A549 (cell line): Measurements from ENCODE around the gene XPC. TPM values are rescaled to one million over a fixed set of nuclear protein-coding genes. Genes with fewer than 3 reads are reported as not detected.
"Not testable (repeated sequence)": the region's sequence is repeated elsewhere in the genome, so short reads cannot be mapped to it uniquely, and the experiment has no call there.

Experiments
- ATAC-seq, 2 experiments: fragments of 200-7000 bp in 1 of 2; fragments of >200 bp in 1 of 2; cut with Nextera tagmentation in 1 of 2; cut with Tn5 transposase in 1 of 2; 3 replicates each; pipeline versions ENCODE4 v1.8.0 to v1.9.1; 2018 to 2020; ENCODE audit warnings: mild to moderate bottlenecking in 1 of 2, moderate library complexity in 1 of 2
- CTCF ChIA-PET: fragments of 300-600 bp; sonication (Branson Sonifier 250); formaldehyde crosslinking; extraction: SDS; loops from one replicate; lab custom pipeline; 2021; ENCODE audit warnings: antibody characterized with exemption, inconsistent platforms; lab: Yijun Ruan, JAX
- POLR2A ChIA-PET: fragments of 350-600 bp; formaldehyde crosslinking; extraction: SDS; loops from one replicate; lab custom pipeline; 2021; ENCODE audit warnings: antibody characterized with exemption, inconsistent platforms; lab: Yijun Ruan, JAX
- DNase-seq, 2 experiments: peaks; one replicate each; pipeline versions ENCODE4 v3.0.0 to v3.0.0-alpha.2; 2011 to 2016; ENCODE audit warnings: low read depth in 1 of 2, low spot score in 1 of 2
- FAIRE-seq: peaks from 2 replicates; lab custom pipeline; 2011; peaks lifted over from hg19 to GRCh38; lab: Jason Lieb, UNC
- H3K27ac ChIP-seq, 2 experiments: fragments of >200 bp; sonication (Bioruptor Twin); formaldehyde crosslinking; 3 replicates each; pipeline ENCODE4 v1.5.1; 2016 to 2017
- H3K4me1 ChIP-seq: fragments of >200 bp; sonication (Bioruptor Twin); formaldehyde crosslinking; 3 replicates; pipeline ENCODE4 v1.6.1; 2016
- H3K4me2 ChIP-seq: fragments of >200 bp; sonication (Bioruptor Twin); formaldehyde crosslinking; 3 replicates; pipeline ENCODE4 v1.6.1; 2016
- H3K4me3 ChIP-seq: fragments of >200 bp; sonication (Bioruptor Twin); formaldehyde crosslinking; 3 replicates; pipeline ENCODE4 v1.5.1; 2016
- H3K9me3 ChIP-seq: fragments of >200 bp; sonication (Bioruptor Twin); formaldehyde crosslinking; 3 replicates; pipeline ENCODE4 v1.6.1; 2016
- ATOH8 ChIP-seq: fragments of 250-450 bp; sonication (Bioruptor Pico); IDR thresholded peaks from 2 replicates; pipeline ENCODE4 v1.5.0; 2020; ENCODE audit warnings: low read depth, mild to moderate bottlenecking, moderate library complexity
- BCL3 ChIP-seq: fragments of >200 bp; sonication (Bioruptor Twin); formaldehyde crosslinking; IDR thresholded peaks from 3 replicates; pipeline ENCODE4 v1.6.1; 2016
- CBX2 ChIP-seq: fragments of 200-600 bp; sonication (generic); IDR thresholded peaks from 2 replicates; pipeline ENCODE4 v1.6.1; 2016; ENCODE audit warnings: low read depth, mild to moderate bottlenecking, borderline replicate concordance
- CHD4 ChIP-seq: fragments of 200-600 bp; sonication (generic); IDR thresholded peaks from 2 replicates; pipeline ENCODE4 v1.6.1; 2016; ENCODE audit warnings: antibody characterized with exemption, mild to moderate bottlenecking, borderline replicate concordance
- FOSL2 ChIP-seq, 2 experiments: fragments of 450-650 bp in 1 of 2; fragments of >200 bp in 1 of 2; sonication (Bioruptor Twin) in 1 of 2; formaldehyde crosslinking; IDR thresholded peaks; 2 replicates each; pipeline versions ENCODE4 v1.5.0 to v1.6.1; 2016 to 2020; ENCODE audit warnings: mild to moderate bottlenecking in 1 of 2, moderate library complexity in 1 of 2
- GATA3 ChIP-seq: IDR thresholded peaks from 2 replicates; pipeline ENCODE4 v1.6.1; 2012; ENCODE audit warnings: borderline replicate concordance
- HES2 ChIP-seq: fragments of >200 bp; sonication (Bioruptor Twin); formaldehyde crosslinking; IDR thresholded peaks from 2 replicates; pipeline ENCODE4 v1.6.1; 2016
- HEYL ChIP-seq: fragments of 250-450 bp; sonication (Bioruptor Pico); IDR thresholded peaks from 2 replicates; pipeline ENCODE4 v1.8.0; 2021; ENCODE audit warnings: mild to moderate bottlenecking, moderate library complexity
- HOXA7 ChIP-seq: fragments of 250-450 bp; sonication (Bioruptor Pico); IDR thresholded peaks from 2 replicates; pipeline ENCODE4 v1.5.0; 2020; ENCODE audit warnings: mild to moderate bottlenecking, moderate library complexity
- HOXB13 ChIP-seq: fragments of 250-450 bp; sonication (Bioruptor Pico); IDR thresholded peaks from 2 replicates; pipeline ENCODE4 v1.5.0; 2020; ENCODE audit warnings: low read depth, mild to moderate bottlenecking, moderate library complexity
- KDM1A ChIP-seq: fragments of 200-600 bp; sonication (generic); IDR thresholded peaks from 2 replicates; pipeline ENCODE4 v1.6.1; 2016; ENCODE audit warnings: low read depth, mild to moderate bottlenecking
- NFE2L2 ChIP-seq: fragments of 150-350 bp; conservative IDR thresholded peaks from 2 replicates; pipeline ENCODE4 v1.6.1; 2014; ENCODE audit warnings: low read length
- NPAS2 ChIP-seq: fragments of 250-450 bp; sonication (Bioruptor Pico); IDR thresholded peaks from 2 replicates; pipeline ENCODE4 v1.8.0; 2022; ENCODE audit warnings: mild to moderate bottlenecking, moderate library complexity, borderline replicate concordance
- PHF8 ChIP-seq: fragments of 200-600 bp; sonication (generic); IDR thresholded peaks from 2 replicates; pipeline ENCODE4 v1.6.1; 2016; ENCODE audit warnings: low read depth, mild to moderate bottlenecking, antibody characterized with exemption, moderate library complexity, borderline replicate concordance
- RAD21 ChIP-seq, 2 experiments: fragments of >200 bp in 1 of 2; sonication (Bioruptor Twin) in 1 of 2; formaldehyde crosslinking in 1 of 2; IDR thresholded peaks in 1 of 2; conservative IDR thresholded peaks in 1 of 2; 2 replicates in 1 of 2; 3 replicates in 1 of 2; pipeline ENCODE4 v1.6.1; 2012 to 2018; ENCODE audit warnings: inconsistent platforms in 1 of 2
- RCOR1 ChIP-seq: fragments of 150-350 bp; IDR thresholded peaks from 2 replicates; pipeline ENCODE4 v1.6.1; 2014; ENCODE audit warnings: antibody characterized with exemption, low read length, low read depth
- RNF2 ChIP-seq: fragments of 200-600 bp; sonication (generic); IDR thresholded peaks from 2 replicates; pipeline ENCODE4 v1.6.1; 2016; ENCODE audit warnings: low read depth, mild to moderate bottlenecking, antibody characterized with exemption, moderate library complexity, borderline replicate concordance
- SMC3 ChIP-seq: fragments of >200 bp; sonication (Bioruptor Twin); formaldehyde crosslinking; IDR thresholded peaks from 3 replicates; pipeline ENCODE4 v1.6.1; 2018; ENCODE audit warnings: inconsistent platforms
- SREBF2 ChIP-seq: fragments of 450-650 bp; IDR thresholded peaks from 2 replicates; pipeline ENCODE4 v1.6.1; 2014; ENCODE audit warnings: mild to moderate bottlenecking, moderate library complexity
- TFCP2L1 ChIP-seq: fragments of 250-450 bp; sonication (Bioruptor Pico); IDR thresholded peaks from 2 replicates; pipeline ENCODE4 v1.5.0; 2021; ENCODE audit warnings: mild to moderate bottlenecking
- ZC3H11A ChIP-seq: fragments of 450-650 bp; IDR thresholded peaks from 2 replicates; pipeline ENCODE4 v1.6.1; 2014; ENCODE audit warnings: antibody characterized with exemption, mild to moderate bottlenecking
- ZFP36 ChIP-seq: fragments of 450-650 bp; IDR thresholded peaks from 2 replicates; pipeline ENCODE4 v1.6.1; 2014; ENCODE audit warnings: borderline replicate concordance; ENCODE audit not compliant: partially characterized antibody
- WGBS: methylation state at CpG from one replicate; pipeline ENCODE4 v1.1.6; 2017; ENCODE audit errors: missing lambda C conversion rate; 5-methylcytosine and 5-hydroxymethylcytosine counted together
- polyA plus RNA-seq, 4 experiments: library from polyadenylated mRNA; depleted of rRNA in 3 of 4; stranded (reverse); fragments of >200 nt; fragmentation: RNase III in 1 of 4; extraction: RNeasy Plus Mini Kit Qiagen cat#74134 plus additional on column Dnase treatment in 1 of 4; gene quantifications; 2 replicates in 3 of 4; 3 replicates in 1 of 4; pipeline ENCODE4 v1.2.3, GENCODE V29; 2011 to 2017

XPC gene
- polyA plus RNA-seq, 2 of the 4 experiments (the other 2 are of a cell fraction) = 35.4 to 36.3 TPM

GRCh38 chr3:14117468-14118399 is 60.7 kb downstream of the XPC start:
- H3K9me3 ChIP-seq = no peaks in the 10 kb centered on the region
- 81% methylated on average over 10 of the region's 10 CpGs for WGBS
- peaks cover 17% of the 10 kb centered on the region for H3K4me1 ChIP-seq
- TF ChIP-seq TFCP2L1 (no peak), PHF8 (no peak), GATA3 (no peak), BCL3 (no peak), CHD4 (no peak), KDM1A (no peak), FOSL2 (IDR thresholded peaks at IDR 0.05) (no peak), FOSL2 (CRISPR knock-in tag; IDR thresholded peaks at IDR 0.05) (no peak), ZFP36 (no peak), ZC3H11A (no peak), CBX2 (no peak), HOXB13 (no peak), NPAS2 (CRISPR knock-in tag) (no peak), ATOH8 (CRISPR knock-in tag) (no peak), SREBF2 (no peak)
- POLR2A ChIA-PET = no interaction called here
- FAIRE-seq = no peak
- H3K27ac ChIP-seq = no peak overlapping the region
- H3K4me3 ChIP-seq = no peak overlapping the region
- no peak for ATAC-seq
- H3K4me2 ChIP-seq = peak overlapping the region; percentile 40; the same call in 1 of the 3 replicates
- no peak for DNase-seq
- CTCF ChIA-PET = interaction anchor here (1.4 to 2.1 kb wide), 3 partner anchors 221 to 460 kb away, joined by 5 to 7 read pairs (median 6); no protein-coding TSS in a partner anchor

GRCh38 chr3:14113965-14114635 is 64.3 kb downstream of the XPC start:
- no peak for ATAC-seq
- no peak for TF ChIP-seq ZC3H11A
- no peak for TF ChIP-seq SMC3
- no peak for TF ChIP-seq SREBF2
- TF ChIP-seq NFE2L2 = no peak
- TF ChIP-seq RAD21 (conservative IDR thresholded peaks at IDR 0.05 in 1 of 2, IDR thresholded peaks at IDR 0.05 in 1 of 2) = peak; percentile 17 to 38; a peak in 2 of 5 replicates
- DNase-seq = no peak
- Histone ChIP-seq H3K9me3 (no peaks in the 10 kb centered on the region), H3K4me2 (no peak overlapping the region), H3K4me1 (peaks cover 14% of the 10 kb centered on the region), H3K27ac (no peak overlapping the region), H3K4me3 (no peak overlapping the region)
- POLR2A ChIA-PET = no interaction called here
- no peak for FAIRE-seq
- WGBS = 94% methylated on average over 7 of the region's 7 CpGs
- CTCF ChIA-PET = interaction anchor here (0.6 to 3.2 kb wide), 6 partner anchors 10 to 435 kb away, joined by 3 to 12 read pairs (median 6); partner anchors contain the start of genes CHCHD4 and TMEM43

- no peaks in the 10 kb centered on the region for H3K9me3 ChIP-seq
- no peak for TF ChIP-seq HES2
- TF ChIP-seq RCOR1 = no peak
- no peak for TF ChIP-seq ZC3H11A
- no peak for TF ChIP-seq TFCP2L1
- TF ChIP-seq RNF2 = no peak
- TF ChIP-seq HOXA7 (CRISPR knock-in tag) = no peak
- no peak for TF ChIP-seq HEYL
- no peak for DNase-seq
- no peak for ATAC-seq
- no peak overlapping the region for H3K27ac ChIP-seq
- CTCF ChIA-PET = no interaction called here
- H3K4me3 ChIP-seq = no peak overlapping the region
- no peaks in the 10 kb centered on the region for H3K4me1 ChIP-seq
- WGBS = 94% methylated on average over 4 of the region's 4 CpGs
- no peak overlapping the region for H3K4me2 ChIP-seq
- POLR2A ChIA-PET = interaction anchor here (1.4 kb wide), 1 partner anchor 14 kb away, joined by 5 read pairs; the partner anchor contains the start of genes CHCHD4 and TMEM43
- no peak for FAIRE-seq
Measured at GRCh38 chr3:14110699-14111098, 67.7 kb downstream of the XPC start.

GRCh38 chr3:14109821-14110220 is 68.6 kb downstream of the XPC start:
- H3K4me1 ChIP-seq, FAIRE-seq: not testable (repeated sequence)
- 95% methylated on average over 5 of the region's 5 CpGs for WGBS

More at GRCh38 chr3:14109821-14110220, 68.6 kb downstream of the XPC start:
- ATAC-seq, H3K4me3 ChIP-seq, DNase-seq, H3K9me3 ChIP-seq, CTCF ChIA-PET, H3K4me2 ChIP-seq, H3K27ac ChIP-seq: not testable (repeated sequence)
- POLR2A ChIA-PET = interaction anchor here (0.6 kb wide), 1 partner anchor 53 kb away, joined by 3 read pairs; no protein-coding TSS in a partner anchor
